AG08396 (cell line): ENCODE measurements around the gene CMPK1.

Experiments
- DNase-seq: peaks from one replicate; pipeline ENCODE4 v3.0.0; 2012; ENCODE audit warnings: low spot score, mixed read lengths

CMPK1 gene

GRCh38 chr1:47396671-47397196, 63.1 kb downstream of the CMPK1 start:
- no peak for DNase-seq

- DNase-seq, result no peak
These were observed 65.7 kb downstream of the CMPK1 start for GRCh38 chr1:47399138-47399845.

- DNase-seq, result no peak
These were observed 66.2 kb downstream of the CMPK1 start for GRCh38 chr1:47399846-47400155.

- DNase-seq, result no peak
These were observed 68.2 kb downstream of the CMPK1 start for GRCh38 chr1:47401761-47402160.

- DNase-seq, result no peak
These were observed 69.0 kb downstream of the CMPK1 start for GRCh38 chr1:47402591-47402990.

GRCh38 chr1:47403321-47403910, 69.8 kb downstream of the CMPK1 start:
- no peak for DNase-seq

- DNase-seq, result no peak
These were observed 72.1 kb downstream of the CMPK1 start for GRCh38 chr1:47405697-47406096.

- no peak for DNase-seq
These were observed 73.4 kb downstream of the CMPK1 start for GRCh38 chr1:47406966-47407365.

- no peak for DNase-seq
These were observed 73.9 kb downstream of the CMPK1 start for GRCh38 chr1:47407481-47407880.

GRCh38 chr1:47409311-47410067, 75.9 kb downstream of the CMPK1 start:
- DNase-seq, result peak; percentile 82

- DNase-seq, result no peak
These were observed 76.5 kb downstream of the CMPK1 start for GRCh38 chr1:47410068-47410455.

- DNase-seq, result peak; percentile 62
These were observed 77.8 kb downstream of the CMPK1 start for GRCh38 chr1:47411436-47411835.

- no peak for DNase-seq
These were observed 78.8 kb downstream of the CMPK1 start for GRCh38 chr1:47412437-47412836.

- no peak for DNase-seq
These were observed 82.2 kb downstream of the CMPK1 start, which contains the start of gene FOXE3 for GRCh38 chr1:47415728-47416318. TSS of gene FOXE3 (plus strand) at chr1:47416285. CDS start at chr1:47416316, 31 bp downstream.

- no peak for DNase-seq
These were observed 83.0 kb downstream of the CMPK1 start for GRCh38 chr1:47416319-47417169.

- DNase-seq, result no peak
These were observed 83.8 kb downstream of the CMPK1 start for GRCh38 chr1:47417170-47418044.

- DNase-seq, result no peak
These were observed 84.5 kb downstream of the CMPK1 start for GRCh38 chr1:47418122-47418521.

- DNase-seq, result no peak
These were observed 85.2 kb downstream of the CMPK1 start for GRCh38 chr1:47418681-47419325.

- DNase-seq, result no peak
These were observed 87.0 kb downstream of the CMPK1 start for GRCh38 chr1:47420547-47420946.

GRCh38 chr1:47423872-47424271, 90.3 kb downstream of the CMPK1 start:
- no peak for DNase-seq
